Endothelial cell of umbilical vein (primary cell): ENCODE results near the gene PAGR1. TPM values are rescaled to one million over a fixed set of nuclear protein-coding genes. Genes with fewer than 3 reads are reported as not detected.

Experiments
- BruUV-seq: library from RNA; stranded (reverse); fragments of 400-500 nt; replicated peaks from 2 replicates; lab custom pipeline; 2021; lab: Mats Ljungman, UMichigan
- CTCF ChIA-PET: fragments of 300-600, 350-600 bp; sonication (Branson Sonifier 250); formaldehyde crosslinking; loops from one replicate; lab custom pipeline; 2021; ENCODE audit warnings: antibody characterized with exemption, inconsistent platforms; lab: Charles Lee
- POLR2A ChIA-PET: fragments of 300-600, 350-600 bp; sonication (Branson Sonifier 250); formaldehyde crosslinking; loops from one replicate; lab custom pipeline; 2021; ENCODE audit warnings: antibody characterized with exemption, inconsistent platforms; lab: Charles Lee
- DNase-seq: peaks from one replicate; pipeline ENCODE4 v3.0.0-alpha.2; 2011; ENCODE audit warnings: low read depth, low spot score
- FAIRE-seq: peaks from 2 replicates; lab custom pipeline; 2011; peaks lifted over from hg19 to GRCh38; lab: Jason Lieb, UNC
- H2AFZ ChIP-seq: 2 replicates; pipeline ENCODE4 v1.6.0; 2012; ENCODE audit warnings: low read depth, low read length, control low read depth, inconsistent platforms
- H3K27ac ChIP-seq: 2 replicates; pipeline ENCODE4 v1.5.1; 2011; ENCODE audit warnings: low read depth, mild to moderate bottlenecking, control low read depth, low read length, moderate library complexity; ENCODE audit not compliant: insufficient read depth
- H3K27me3 ChIP-seq, 2 experiments: 2 replicates each; pipeline versions ENCODE4 v1.6.0 to v1.6.1; 2011; ENCODE audit warnings: low read length in 2 of 2, mixed read lengths in 1 of 2; ENCODE audit not compliant: control insufficient read depth in 2 of 2, insufficient read depth in 2 of 2
- H3K36me3 ChIP-seq, 2 experiments: 2 replicates in 1 of 2; 3 replicates in 1 of 2; pipeline ENCODE4 v1.5.1; 2011; ENCODE audit warnings: low read length in 2 of 2, mild to moderate bottlenecking in 1 of 2, moderate library complexity in 1 of 2; ENCODE audit not compliant: control insufficient read depth in 2 of 2, insufficient read depth in 2 of 2; ENCODE audit errors: extremely low read depth in 1 of 2
- H3K4me1 ChIP-seq: 3 replicates; pipeline ENCODE4 v1.5.1; 2011; ENCODE audit warnings: mild to moderate bottlenecking, low read length; ENCODE audit not compliant: control insufficient read depth, insufficient read depth; ENCODE audit errors: extremely low read depth
- H3K4me2 ChIP-seq: 2 replicates; pipeline ENCODE4 v1.6.1; 2011; ENCODE audit warnings: low read length, control low read depth, mixed read lengths; ENCODE audit not compliant: insufficient read depth
- H3K4me3 ChIP-seq, 3 experiments: fragments of 200-600 bp in 1 of 3; sonication (generic), shearing (Covaris generic) in 1 of 3; replicated peaks in 1 of 3; 2 replicates each; pipeline ENCODE4 v1.5.1; 2011 to 2016; ENCODE audit warnings: control low read depth in 3 of 3, low read length in 3 of 3, mild to moderate bottlenecking in 2 of 3, inconsistent platforms in 1 of 3, low read depth in 1 of 3, moderate library complexity in 1 of 3; ENCODE audit not compliant: insufficient read depth in 1 of 3
- H3K79me2 ChIP-seq: 2 replicates; pipeline ENCODE4 v1.6.0; 2012; ENCODE audit warnings: low read length, inconsistent platforms; ENCODE audit not compliant: control insufficient read depth, insufficient read depth
- H3K9ac ChIP-seq: replicated peaks from 2 replicates; pipeline ENCODE3; 2011; ENCODE audit warnings: low read length, control low read depth; ENCODE audit not compliant: insufficient read depth; ENCODE audit errors: extremely low read depth
- H3K9me1 ChIP-seq: replicated peaks from 3 replicates; pipeline ENCODE4 v1.6.0; 2011; ENCODE audit warnings: mild to moderate bottlenecking, low read length; ENCODE audit not compliant: control insufficient read depth, insufficient read depth; ENCODE audit errors: extremely low read depth
- H3K9me3 ChIP-seq: replicated peaks from 2 replicates; pipeline ENCODE4 v1.5.1; 2012; ENCODE audit warnings: low read length, inconsistent platforms; ENCODE audit not compliant: control insufficient read depth, insufficient read depth
- H4K20me1 ChIP-seq: replicated peaks from 2 replicates; pipeline ENCODE3; 2011; ENCODE audit warnings: mild to moderate bottlenecking, low read length; ENCODE audit not compliant: control insufficient read depth, insufficient read depth; ENCODE audit errors: extremely low read depth
- CTCF ChIP-seq, 2 donors: IDR thresholded peaks; 1 replicate in 1 of 2; 2 replicates in 1 of 2; pipeline ENCODE4 v1.5.1; 2011; ENCODE audit warnings: low read length in 2 of 2, mild to moderate bottlenecking in 2 of 2, moderate library complexity in 2 of 2, control low read depth in 1 of 2, inconsistent platforms in 1 of 2, low read depth in 1 of 2; ENCODE audit not compliant: insufficient read depth in 1 of 2; ENCODE audit errors: extremely low read depth in 1 of 2
- EZH2 ChIP-seq: IDR thresholded peaks from 2 replicates; pipeline ENCODE4 v1.6.1; 2012; ENCODE audit warnings: borderline replicate concordance, low read depth, mild to moderate bottlenecking, moderate library complexity, low read length, inconsistent platforms; ENCODE audit not compliant: severe bottlenecking
- FOS ChIP-seq: IDR thresholded peaks from 2 replicates; pipeline ENCODE4 v1.6.1; 2011; ENCODE audit warnings: mild to moderate bottlenecking, low read length, moderate library complexity, borderline replicate concordance; ENCODE audit not compliant: insufficient read depth
- GATA2 ChIP-seq: IDR thresholded peaks from 2 replicates; pipeline ENCODE4 v1.7.0; 2011; ENCODE audit warnings: low read depth, mild to moderate bottlenecking, moderate library complexity, mixed read lengths, low read length; ENCODE audit not compliant: insufficient read length, insufficient read depth
- JUN ChIP-seq: IDR thresholded peaks from 2 replicates; pipeline ENCODE4 v1.6.1; 2011; ENCODE audit warnings: borderline replicate concordance, low read depth; ENCODE audit not compliant: insufficient read length, insufficient read depth
- MYC ChIP-seq: IDR thresholded peaks from one replicate; pipeline ENCODE4 v1.6.1; 2011; ENCODE audit warnings: mild to moderate bottlenecking, low read depth, low read length
- POLR2A ChIP-seq: IDR thresholded peaks from 2 replicates; pipeline ENCODE4 v1.6.1; 2012; ENCODE audit warnings: low read depth, mild to moderate bottlenecking, control low read depth, low read length
- POLR2AphosphoS5 ChIP-seq: IDR thresholded peaks from 2 replicates; pipeline ENCODE4 v1.6.1; 2012; ENCODE audit warnings: low read depth, mild to moderate bottlenecking, control low read depth, low read length, moderate library complexity; ENCODE audit not compliant: insufficient read depth
- dilution Hi-C: fragments of 300-500 bp; cut with MboI; formaldehyde crosslinking; loops from one replicate; pipeline ENCODE4 v1.15.0; 2019; ENCODE audit warnings: low sequenced_read_pairs; ENCODE audit not compliant: extremely low pct_ligation_motif_present
- intact Hi-C: fragments of 100-400 bp; cut with micrococcal nuclease; formaldehyde crosslinking; loops from one replicate; pipeline ENCODE4 v1.10.0; 2022
- polyA plus RNA-seq, 4 experiments: library from polyadenylated mRNA; depleted of rRNA in 3 of 4; stranded (reverse) in 3 of 4; unstranded in 1 of 4; fragments of >200 nt; gene quantifications; 2 replicates each; pipeline versions ENCODE4 v1.2.1 to v1.2.3, GENCODE V29; 2011 to 2012; ENCODE audit warnings: missing spikeins in 1 of 4
- total RNA-seq: library from RNA; stranded (reverse); gene quantifications from 2 replicates; pipeline ENCODE4 v1.2.3, GENCODE V29; 2021
- TF ChIP-seq, protein P1 (sequence below): IDR thresholded peaks from 2 replicates; pipeline ENCODE4 v1.6.1; 2011; ENCODE audit not compliant: insufficient read depth, insufficient read length

Gene PAGR1
- total and polyA plus RNA-seq, 2 donors (not counting 3 experiments of a cell fraction or from before 2014, with no cell fraction given) = 15.9 to 26.3 TPM

- no peaks in the 10 kb centered on the region for H3K9me1 ChIP-seq
- H2AFZ ChIP-seq = no peak overlapping the region
- no peaks in the 10 kb centered on the region for H4K20me1 ChIP-seq
- no peak overlapping the region for H3K27ac ChIP-seq
- no peak overlapping the region for H3K9ac ChIP-seq
- H3K79me2 ChIP-seq = peaks cover 29% of the 10 kb centered on the region
- H3K4me2 ChIP-seq = peak overlapping the region; percentile 3
- POLR2A ChIA-PET = no interaction called here
- H3K27me3 ChIP-seq = no peaks in the 10 kb centered on the region
- BruUV-seq = TSS peak; percentile 31
- H3K4me1 ChIP-seq = peaks cover 47% of the 10 kb centered on the region
- TF ChIP-seq CTCF (IDR thresholded peaks at IDR 0.05; ENCODE audit: extremely low read depth in 1 of 2, insufficient read depth in 1 of 2, low read depth in 1 of 2, low read length in 2 of 2) (no peak), JUN (no peak), MYC (no peak), EZH2 (no peak), POLR2AphosphoS5 (no peak), POLR2A (no peak), GATA2 (no peak), FOS (no peak)
- TF ChIP-seq, protein P1, sequence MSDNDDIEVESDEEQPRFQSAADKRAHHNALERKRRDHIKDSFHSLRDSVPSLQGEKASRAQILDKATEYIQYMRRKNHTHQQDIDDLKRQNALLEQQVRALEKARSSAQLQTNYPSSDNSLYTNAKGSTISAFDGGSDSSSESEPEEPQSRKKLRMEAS = no peak
- dilution Hi-C loops = no loop called here
- no peaks in the 10 kb centered on the region for H3K9me3 ChIP-seq
- intact Hi-C loops = loop anchor here (1.0 to 2.0 kb wide), 2 partner anchors 52 to 186 kb away; partner anchors contain the start of genes CDIPT and INO80E
- CTCF ChIA-PET = interaction anchor here (0.6 to 4.0 kb wide), 2 partner anchors 38 to 222 kb away, joined by 3 to 29 read pairs; no protein-coding TSS in a partner anchor
- no peak overlapping the region for H3K4me3 ChIP-seq
- peaks cover 0 to 14% of the 10 kb centered on the region in 2 experiments for H3K36me3 ChIP-seq
- FAIRE-seq = no peak
- no peak for DNase-seq
Measured at GRCh38 chr16:29810699-29811169, 5.2 kb upstream of the PAGR1 start.
